HEK293T (cell line): ENCODE results near the gene METTL24.
"Not testable (repeated sequence)": the region's sequence is repeated elsewhere in the genome, so short reads cannot be mapped to it uniquely, and the experiment has no call there.

Experiments used
- CTCF ChIA-PET: fragments of 350-600 bp; formaldehyde crosslinking; extraction: SDS; loops from one replicate; lab custom pipeline; 2021; ENCODE audit warnings: antibody characterized with exemption, inconsistent platforms; lab: Yijun Ruan, JAX
- POLR2A ChIA-PET: fragments of 350-600 bp; formaldehyde crosslinking; extraction: SDS; loops from one replicate; lab custom pipeline; 2020; ENCODE audit warnings: antibody characterized with exemption, inconsistent platforms; lab: Yijun Ruan, JAX
- DNase-seq: peaks from one replicate; pipeline ENCODE4 v3.0.0; 2012; ENCODE audit warnings: mixed read lengths; ENCODE audit errors: extremely low spot score
- ARNT ChIP-seq: fragments of 450-650 bp; IDR thresholded peaks from 2 replicates; pipeline ENCODE4 v1.6.1; 2017; ENCODE audit warnings: mild to moderate bottlenecking
- BHLHE40 ChIP-seq: fragments of 450-650 bp; IDR thresholded peaks from 2 replicates; pipeline ENCODE4 v1.6.1; 2016; ENCODE audit warnings: mild to moderate bottlenecking, moderate library complexity, borderline replicate concordance
- CTBP1 ChIP-seq: fragments of 450-650 bp; IDR thresholded peaks from 2 replicates; pipeline ENCODE4 v1.6.1; 2016; ENCODE audit warnings: borderline replicate concordance
- ELF4 ChIP-seq: fragments of 450-650 bp; IDR thresholded peaks from 2 replicates; pipeline ENCODE4 v1.6.1; 2017; ENCODE audit warnings: antibody characterized with exemption
- FOXA1 ChIP-seq: fragments of 450-650 bp; IDR thresholded peaks from 2 replicates; pipeline ENCODE4 v1.6.1; 2016; ENCODE audit warnings: mild to moderate bottlenecking
- FOXK2 ChIP-seq: fragments of 450-650 bp; IDR thresholded peaks from 2 replicates; pipeline ENCODE4 v1.6.1; 2016; ENCODE audit warnings: mild to moderate bottlenecking
- FOXM1 ChIP-seq: fragments of 450-650 bp; IDR thresholded peaks from 2 replicates; pipeline ENCODE4 v1.6.1; 2017; ENCODE audit warnings: mild to moderate bottlenecking, borderline replicate concordance
- HDGF ChIP-seq: fragments of 450-650 bp; IDR thresholded peaks from 2 replicates; pipeline ENCODE4 v1.6.1; 2017; ENCODE audit warnings: antibody characterized with exemption, borderline replicate concordance
- L3MBTL2 ChIP-seq: fragments of 450-650 bp; conservative IDR thresholded peaks from 2 replicates; pipeline ENCODE4 v1.6.1; 2016; ENCODE audit warnings: mild to moderate bottlenecking
- LEF1 ChIP-seq: fragments of 450-650 bp; IDR thresholded peaks from 2 replicates; pipeline ENCODE4 v1.6.1; 2017; ENCODE audit warnings: mild to moderate bottlenecking, borderline replicate concordance
- NFRKB ChIP-seq: fragments of 450-650 bp; IDR thresholded peaks from 2 replicates; pipeline ENCODE4 v1.6.1; 2016; ENCODE audit warnings: mild to moderate bottlenecking, moderate library complexity
- PKNOX1 ChIP-seq: fragments of 450-650 bp; IDR thresholded peaks from 2 replicates; pipeline ENCODE4 v1.6.1; 2016
- SP1 ChIP-seq: fragments of 450-650 bp; IDR thresholded peaks from 2 replicates; pipeline ENCODE4 v1.6.1; 2017
- SUZ12 ChIP-seq: fragments of 450-650 bp; IDR thresholded peaks from 2 replicates; pipeline ENCODE4 v1.6.1; 2016; ENCODE audit warnings: mild to moderate bottlenecking
- TARDBP ChIP-seq: fragments of 450-650 bp; IDR thresholded peaks from 2 replicates; pipeline ENCODE4 v1.6.1; 2016
- ZNF384 ChIP-seq: fragments of 450-650 bp; IDR thresholded peaks from 2 replicates; pipeline ENCODE4 v1.6.1; 2016

Gene METTL24

DNA sequence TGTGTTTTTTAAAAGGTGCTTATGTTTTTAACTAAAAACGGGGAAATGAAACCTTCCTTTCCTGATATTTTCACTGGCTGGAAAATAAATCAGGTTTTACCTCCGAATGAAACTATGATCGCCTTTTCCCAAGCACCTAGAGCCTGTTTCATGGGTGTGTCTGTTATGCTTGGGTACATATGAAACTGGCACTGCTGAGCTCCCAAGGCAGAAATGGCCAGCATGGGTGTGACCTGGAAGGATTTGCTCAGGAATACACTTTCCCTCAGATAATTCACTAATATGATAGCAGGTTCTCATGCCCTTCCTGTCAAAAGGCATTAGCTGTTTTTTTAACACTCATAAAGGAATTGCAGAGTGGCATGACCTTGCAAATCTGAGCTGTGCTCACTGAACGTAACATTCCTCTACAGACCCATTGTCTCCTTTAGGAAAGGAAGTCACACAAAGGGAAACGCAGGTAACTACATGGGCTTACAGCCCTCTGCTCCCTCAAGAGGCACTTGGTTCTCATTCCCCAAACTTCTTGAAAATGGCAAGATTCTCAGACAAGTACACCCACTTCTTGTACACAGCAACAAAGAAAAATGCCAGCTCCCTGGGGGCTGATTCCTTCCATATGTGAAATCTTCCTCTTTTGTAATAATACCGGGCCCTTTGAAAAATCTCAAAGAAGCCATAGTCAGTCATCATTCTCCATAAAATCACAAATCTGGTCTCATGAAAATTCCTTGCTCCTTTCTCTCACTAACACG, 72.7 kb downstream of the METTL24 start:
- ChIA-PET POLR2A (no interaction called here), CTCF (no interaction called here)
- TF ChIP-seq BHLHE40: no peak
- TF ChIP-seq TARDBP: no peak
- no peak for TF ChIP-seq CTBP1
- TF ChIP-seq PKNOX1: no peak
- no peak for TF ChIP-seq SUZ12
- TF ChIP-seq NFRKB: no peak
- no peak for TF ChIP-seq LEF1
- DNase-seq: no peak

DNA sequence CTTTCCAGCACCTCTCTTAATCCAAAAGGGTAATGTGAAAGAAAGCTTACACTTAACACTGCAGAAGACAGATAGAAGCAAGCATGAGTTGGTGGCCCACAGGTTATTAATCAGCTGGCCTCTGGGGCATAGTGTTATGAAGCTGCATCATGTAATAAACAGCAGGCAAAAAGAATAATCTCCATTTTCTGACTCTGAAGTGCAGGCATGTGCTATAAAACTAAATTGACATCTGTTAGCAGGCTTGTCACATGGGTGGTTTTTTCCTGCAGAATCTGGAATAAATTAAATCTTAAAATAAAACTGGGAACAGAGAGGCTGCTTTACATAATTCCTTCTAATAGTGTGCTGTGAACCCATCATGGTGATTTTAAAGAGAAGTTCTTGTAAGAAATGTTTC, 73.3 kb downstream of the METTL24 start:
- no peak for DNase-seq
- CTCF ChIA-PET: no interaction called here
- TF ChIP-seq HDGF (no peak), FOXK2 (no peak), NFRKB (no peak), SUZ12 (no peak), LEF1 (no peak), ELF4 (no peak), ARNT (no peak), L3MBTL2 (no peak), PKNOX1 (no peak)
- POLR2A ChIA-PET: no interaction called here

DNA sequence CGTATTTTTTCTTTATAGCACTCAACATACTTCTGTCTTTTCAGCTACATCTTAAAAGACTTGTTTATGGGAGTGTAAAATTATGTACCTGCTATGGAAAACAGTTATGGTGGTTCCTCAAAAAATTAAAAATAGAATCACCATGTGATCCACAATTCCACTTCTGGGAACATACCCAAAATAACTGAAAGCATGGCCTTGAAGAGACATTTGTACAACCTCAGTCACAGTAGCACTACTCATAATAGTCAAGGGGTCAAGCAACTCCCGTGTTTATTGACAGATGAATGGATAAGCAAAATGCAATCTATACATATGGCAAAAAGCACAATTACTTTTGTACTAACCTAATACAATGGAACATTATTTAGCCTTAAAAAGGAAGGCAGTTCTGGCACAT, 74.5 kb downstream of the METTL24 start:
- DNase-seq: no peak
- TF ChIP-seq PKNOX1 (no peak), CTBP1 (no peak), FOXK2 (no peak), SUZ12 (no peak), FOXA1 (no peak), BHLHE40 (no peak), FOXM1 (no peak), ELF4 (no peak), L3MBTL2 (no peak), SP1 (no peak), ZNF384 (no peak), LEF1 (no peak)
- ChIA-PET CTCF (no interaction called here), POLR2A (no interaction called here)

- no peak for TF ChIP-seq TARDBP
- TF ChIP-seq HDGF: no peak
- TF ChIP-seq NFRKB: no peak
- TF ChIP-seq LEF1: no peak
- no peak for TF ChIP-seq PKNOX1
- no peak for TF ChIP-seq L3MBTL2
- TF ChIP-seq ELF4: no peak
- TF ChIP-seq ARNT: no peak
- TF ChIP-seq BHLHE40: no peak
- no peak for TF ChIP-seq ZNF384
- no peak for TF ChIP-seq FOXM1
- no peak for TF ChIP-seq CTBP1
- TF ChIP-seq FOXA1: no peak
- TF ChIP-seq SUZ12: no peak
- no peak for TF ChIP-seq FOXK2
- POLR2A ChIA-PET: no interaction called here
- CTCF ChIA-PET: no interaction called here
- no peak for DNase-seq
Observed at GRCh38 chr6:110282412-110282811, 75.7 kb downstream of the METTL24 start.

DNA sequence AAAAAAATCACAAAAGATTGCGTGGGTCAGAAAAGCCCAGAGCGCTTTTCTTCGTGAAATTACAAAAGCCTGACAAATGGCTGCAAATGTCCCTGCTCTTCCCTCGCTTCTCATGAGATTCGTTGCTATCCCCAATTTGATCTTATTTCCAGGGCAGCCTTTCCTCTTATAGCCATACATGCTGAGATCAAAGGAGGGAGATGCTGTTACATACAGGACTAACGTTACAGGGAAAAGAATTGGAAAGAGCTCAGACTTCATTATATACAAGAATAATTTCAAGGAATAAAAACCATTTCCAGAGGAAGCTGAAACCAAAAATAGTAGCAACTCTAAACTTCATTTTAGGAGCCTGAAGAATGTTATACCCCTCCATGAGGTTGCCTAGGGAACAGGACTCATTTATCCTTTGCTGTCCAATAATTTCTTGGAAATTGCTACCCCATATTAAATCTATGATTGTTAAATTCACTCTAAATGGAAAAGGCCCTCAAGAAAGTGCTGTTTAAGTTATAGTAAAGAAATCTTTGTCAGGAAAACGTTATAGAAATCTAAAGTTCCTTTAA, 81.0 kb downstream of the METTL24 start:
- DNase-seq: no peak
- no peak for TF ChIP-seq NFRKB
- TF ChIP-seq LEF1: no peak
- no peak for TF ChIP-seq L3MBTL2
- no peak for TF ChIP-seq SUZ12
- TF ChIP-seq FOXK2: no peak
- no peak for TF ChIP-seq PKNOX1
- no peak for TF ChIP-seq FOXA1
- no peak for TF ChIP-seq SP1
- no peak for TF ChIP-seq ZNF384
- no peak for TF ChIP-seq ELF4
- TF ChIP-seq FOXM1: no peak
- TF ChIP-seq HDGF: no peak
- no peak for TF ChIP-seq ARNT
- TF ChIP-seq TARDBP: no peak
- TF ChIP-seq BHLHE40: no peak
- TF ChIP-seq CTBP1: no peak
- CTCF ChIA-PET: no interaction called here
- POLR2A ChIA-PET: no interaction called here

DNA sequence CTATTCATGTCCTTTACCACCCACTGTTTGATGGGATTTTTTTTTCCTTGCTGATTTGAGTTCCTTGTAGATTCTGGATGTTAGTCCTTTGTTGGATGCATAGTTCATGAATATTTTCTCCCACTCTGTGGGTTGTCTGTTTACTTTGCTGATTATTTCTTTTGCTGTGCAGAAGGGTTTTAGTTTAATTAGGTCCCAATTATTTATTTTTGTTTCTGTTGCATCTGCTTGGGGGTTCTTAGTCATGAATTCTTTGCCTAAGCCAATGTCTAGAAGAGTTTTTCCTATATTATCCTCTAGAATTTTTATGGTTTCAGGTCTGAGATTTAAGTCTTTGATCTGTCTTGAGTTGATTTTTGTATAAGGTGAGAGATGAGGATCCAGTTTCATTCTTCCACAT, 85.4 kb downstream of the METTL24 start:
- POLR2A ChIA-PET, CTCF ChIA-PET, DNase-seq: not testable (repeated sequence)
